Liver (tissue), 9 donors: Measurements from ENCODE around the gene FADS2. TPM values are rescaled to one million over a fixed set of nuclear protein-coding genes. Genes with fewer than 3 reads are reported as not detected.

ENCODE experiments used
- DNase-seq: peaks from one replicate; pipeline ENCODE4 v3.0.0-alpha.2; 2017; ENCODE audit warnings: low spot score
- H3K27ac ChIP-seq, 2 donors: one replicate each; pipeline ENCODE4 v1.7.0; 2013; ENCODE audit warnings: inconsistent platforms in 2 of 2, low read length in 2 of 2, control low read depth in 1 of 2, low read depth in 1 of 2, mild to moderate bottlenecking in 1 of 2
- H3K27me3 ChIP-seq, 4 donors: one replicate each; pipeline versions ENCODE4 v1.6.1 to v1.7.0; 2013; ENCODE audit warnings: low read length in 3 of 4, inconsistent platforms in 1 of 4, mild to moderate bottlenecking in 1 of 4, moderate library complexity in 1 of 4; ENCODE audit not compliant: control insufficient read depth in 4 of 4, insufficient read depth in 4 of 4
- H3K36me3 ChIP-seq, 4 donors: one replicate each; pipeline versions ENCODE4 v1.6.1 to v1.7.0; 2013; ENCODE audit warnings: low read length in 3 of 4, mild to moderate bottlenecking in 3 of 4, low read depth in 1 of 4, moderate library complexity in 1 of 4; ENCODE audit not compliant: control insufficient read depth in 4 of 4, insufficient read depth in 3 of 4
- H3K4me1 ChIP-seq, 4 donors: one replicate each; pipeline versions ENCODE4 v1.6.1 to v1.7.0; 2013; ENCODE audit warnings: low read length in 3 of 4, mild to moderate bottlenecking in 3 of 4, moderate library complexity in 1 of 4; ENCODE audit not compliant: control insufficient read depth in 4 of 4, insufficient read depth in 4 of 4
- H3K4me3 ChIP-seq, 3 donors: one replicate each; pipeline versions ENCODE4 v1.6.1 to v1.7.0; 2013; ENCODE audit warnings: low read length in 3 of 3, control low read depth in 1 of 3, low read depth in 1 of 3, mild to moderate bottlenecking in 1 of 3
- H3K9ac ChIP-seq, 2 donors: one replicate each; pipeline ENCODE4 v1.7.0; 2013; ENCODE audit warnings: low read length in 2 of 2, mild to moderate bottlenecking in 2 of 2, moderate library complexity in 2 of 2, control low read depth in 1 of 2, low read depth in 1 of 2
- H3K9me3 ChIP-seq, 4 donors: one replicate each; pipeline versions ENCODE4 v1.6.1 to v1.7.0; 2013; ENCODE audit warnings: low read length in 3 of 4; ENCODE audit not compliant: control insufficient read depth in 4 of 4
- CTCF ChIP-seq: fragments of 150-350 bp; IDR thresholded peaks from 2 replicates; pipeline ENCODE4 v1.5.1; 2017; ENCODE audit warnings: improper control_type of control experiment, low read depth, low read length; ENCODE audit not compliant: missing input control
- FOXA1 ChIP-seq: IDR thresholded peaks from 2 replicates; pipeline ENCODE4 v1.6.1; 2016; ENCODE audit warnings: antibody characterized with exemption
- GABPA ChIP-seq, 2 donors: IDR thresholded peaks in 1 of 2; conservative IDR thresholded peaks in 1 of 2; 2 replicates each; pipeline ENCODE4 v1.6.1; 2016; ENCODE audit warnings: antibody characterized with exemption in 2 of 2, mild to moderate bottlenecking in 1 of 2, moderate library complexity in 1 of 2
- NR2F2 ChIP-seq: IDR thresholded peaks from 2 replicates; pipeline ENCODE4 v1.6.1; 2016; ENCODE audit warnings: antibody characterized with exemption
- RAD21 ChIP-seq, 2 donors: IDR thresholded peaks; 2 replicates each; pipeline ENCODE4 v1.6.1; 2016; ENCODE audit warnings: antibody characterized with exemption in 2 of 2, mild to moderate bottlenecking in 2 of 2
- REST ChIP-seq: IDR thresholded peaks from 2 replicates; pipeline ENCODE4 v1.6.1; 2016; ENCODE audit warnings: antibody characterized with exemption, mild to moderate bottlenecking
- RXRA ChIP-seq, 2 donors: IDR thresholded peaks; 2 replicates each; pipeline ENCODE4 v1.6.1; 2017 to 2018; ENCODE audit warnings: antibody characterized with exemption in 2 of 2, mild to moderate bottlenecking in 1 of 2
- YY1 ChIP-seq: IDR thresholded peaks from 2 replicates; pipeline ENCODE4 v1.6.1; 2016; ENCODE audit warnings: antibody characterized with exemption, mild to moderate bottlenecking
- WGBS: extraction: QIAGEN DNeasy Blood & Tissue Kit; methylation state at CpG from one replicate; pipeline ENCODE4 v1.1.7; 2013; 5-methylcytosine and 5-hydroxymethylcytosine counted together
- polyA plus RNA-seq, 2 donors: library from polyadenylated mRNA; stranded (reverse) in 1 of 2; unstranded in 1 of 2; fragments of 200-250 nt in 1 of 2; fragments of >200 nt in 1 of 2; fragmentation: Nextera tagmentation in 1 of 2; extraction: Ambion mirVana in 1 of 2; gene quantifications; one replicate each; pipeline versions ENCODE4 v1.2.1 to v1.2.3, GENCODE V29; 2013 to 2015
- total RNA-seq, 2 donors: library from RNA; depleted of rRNA; stranded (reverse); fragments of >200 nt; gene quantifications; one replicate each; pipeline ENCODE4 v1.2.3, GENCODE V29; 2014
- TF ChIP-seq, protein P1 (sequence below): IDR thresholded peaks from 2 replicates; pipeline ENCODE4 v1.6.1; 2016; ENCODE audit warnings: antibody characterized with exemption
- donor health status: healthy.
- donor health status: healthy.
- donor health status: healthy.
- donor health status: healthy.
- donor health status: healthy.

The FADS2 gene
- total and polyA plus RNA-seq, 4 donors = 2.8 to 281 (median 84.9) TPM

- Histone ChIP-seq H3K9me3 (no peaks in the 10 kb centered on the region), H3K4me3 (no peak overlapping the region), H3K27ac (no peak overlapping the region), H3K9ac (no peak overlapping the region), H3K36me3 (no peaks in the 10 kb centered on the region), H3K27me3 (no peaks in the 10 kb centered on the region), H3K4me1 (peaks cover 0 to 27% (median 22%) of the 10 kb centered on the region in 4 donors)
- TF ChIP-seq RXRA (IDR thresholded peaks at IDR 0.05) (no peak), FOXA1 (no peak), REST (no peak)
- DNase-seq = no peak
- 91% methylated on average over 18 of the region's 18 CpGs for WGBS
Observed at GRCh38 chr11:61795876-61796526, 32.1 kb upstream of the FADS2 start.

- Histone ChIP-seq H3K36me3 (peaks cover 0 to 5% (median 2%) of the 10 kb centered on the region in 4 donors), H3K4me1 (peaks cover 0 to 22% (median 15%) of the 10 kb centered on the region in 4 donors), H3K4me3 (no peak overlapping the region), H3K9me3 (no peaks in the 10 kb centered on the region), H3K9ac (peak overlapping the region in 1 of 2 donors; percentile 8), H3K27me3 (no peaks in the 10 kb centered on the region), H3K27ac (peak overlapping the region; percentile 5 to 7)
- DNase-seq = peak; percentile 80
- WGBS = 16% methylated on average over 3 of the region's 3 CpGs
- TF ChIP-seq RAD21 (IDR thresholded peaks at IDR 0.05) (peak; percentile 97), CTCF (peak; percentile 93), NR2F2 (no peak), YY1 (peak; percentile 82), GABPA (IDR thresholded peaks at IDR 0.05 in 1 of 2, conservative IDR thresholded peaks at IDR 0.05 in 1 of 2) (no peak)
- TF ChIP-seq, protein P1, sequence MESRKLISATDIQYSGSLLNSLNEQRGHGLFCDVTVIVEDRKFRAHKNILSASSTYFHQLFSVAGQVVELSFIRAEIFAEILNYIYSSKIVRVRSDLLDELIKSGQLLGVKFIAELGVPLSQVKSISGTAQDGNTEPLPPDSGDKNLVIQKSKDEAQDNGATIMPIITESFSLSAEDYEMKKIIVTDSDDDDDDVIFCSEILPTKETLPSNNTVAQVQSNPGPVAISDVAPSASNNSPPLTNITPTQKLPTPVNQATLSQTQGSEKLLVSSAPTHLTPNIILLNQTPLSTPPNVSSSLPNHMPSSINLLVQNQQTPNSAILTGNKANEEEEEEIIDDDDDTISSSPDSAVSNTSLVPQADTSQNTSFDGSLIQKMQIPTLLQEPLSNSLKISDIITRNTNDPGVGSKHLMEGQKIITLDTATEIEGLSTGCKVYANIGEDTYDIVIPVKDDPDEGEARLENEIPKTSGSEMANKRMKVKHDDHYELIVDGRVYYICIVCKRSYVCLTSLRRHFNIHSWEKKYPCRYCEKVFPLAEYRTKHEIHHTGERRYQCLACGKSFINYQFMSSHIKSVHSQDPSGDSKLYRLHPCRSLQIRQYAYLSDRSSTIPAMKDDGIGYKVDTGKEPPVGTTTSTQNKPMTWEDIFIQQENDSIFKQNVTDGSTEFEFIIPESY = no peak
Observed at GRCh38 chr11:61797263-61797944, 30.7 kb upstream of the FADS2 start.
